H1 (cell line): ENCODE data around the gene IDH2. TPM values are rescaled to one million over a fixed set of nuclear protein-coding genes. Genes with fewer than 3 reads are reported as not detected.

Source experiments
- CTCF ChIA-PET: fragments of 300-600 bp; sonication (Branson Sonifier 250); formaldehyde crosslinking; loops from one replicate; lab custom pipeline; 2021; ENCODE audit not compliant: partially characterized antibody; lab: Charles Lee
- POLR2A ChIA-PET: fragments of 300-600 bp; sonication (Branson Sonifier 250); formaldehyde crosslinking; loops from one replicate; lab custom pipeline; 2021; ENCODE audit warnings: inconsistent platforms; ENCODE audit not compliant: partially characterized antibody; lab: Charles Lee
- DNase-seq, 2 experiments: peaks; one replicate each; pipeline versions ENCODE4 v3.0.0 to v3.0.0-alpha.2; 2010 to 2022; ENCODE audit warnings: low spot score in 2 of 2, low read depth in 1 of 2, mixed read lengths in 1 of 2
- FAIRE-seq: peaks from 2 replicates; lab custom pipeline; 2011; peaks lifted over from hg19 to GRCh38; lab: Jason Lieb, UNC
- H2AFZ ChIP-seq: 2 replicates; pipeline ENCODE4 v1.8.1; 2012; ENCODE audit warnings: low read length, inconsistent platforms
- H2AK5ac ChIP-seq: 2 replicates; pipeline ENCODE4 v1.6.1; 2013; ENCODE audit warnings: low read depth, low read length
- H2BK120ac ChIP-seq: replicated peaks from 2 replicates; pipeline ENCODE3; 2013; ENCODE audit warnings: low read depth, low read length, inconsistent platforms
- H2BK12ac ChIP-seq: 2 replicates; pipeline ENCODE4 v1.6.1; 2013; ENCODE audit warnings: low read depth, low read length
- H2BK15ac ChIP-seq: 2 replicates; pipeline ENCODE4 v1.6.1; 2013; ENCODE audit warnings: low read length
- H2BK20ac ChIP-seq: 2 replicates; pipeline ENCODE4 v1.6.1; 2013; ENCODE audit warnings: low read length
- H2BK5ac ChIP-seq: 2 replicates; pipeline ENCODE4 v1.6.1; 2013; ENCODE audit warnings: low read depth, low read length
- H3K14ac ChIP-seq: 2 replicates; pipeline ENCODE4 v1.6.1; 2013; ENCODE audit warnings: inconsistent platforms; ENCODE audit not compliant: insufficient read length
- H3K18ac ChIP-seq: 2 replicates; pipeline ENCODE4 v1.6.1; 2013; ENCODE audit warnings: low read length; ENCODE audit errors: extremely low read depth
- H3K23ac ChIP-seq: 2 replicates; pipeline ENCODE4 v1.6.1; 2013; ENCODE audit warnings: inconsistent platforms; ENCODE audit not compliant: insufficient read length
- H3K23me2 ChIP-seq: 2 replicates; pipeline ENCODE4 v1.6.1; 2013; ENCODE audit warnings: low read depth, low read length
- H3K27ac ChIP-seq: 2 replicates; pipeline ENCODE4 v1.6.1; 2011; ENCODE audit warnings: low read depth, low read length, inconsistent platforms
- H3K27me3 ChIP-seq, 4 experiments: replicated peaks in 1 of 4; 1 replicate in 1 of 4; 2 replicates in 3 of 4; pipeline versions ENCODE4 v1.6.1 to v1.8.1; 2011 to 2013; ENCODE audit warnings: low read length in 3 of 4, mild to moderate bottlenecking in 3 of 4, inconsistent platforms in 2 of 4, mixed read lengths in 2 of 4, moderate library complexity in 1 of 4; ENCODE audit not compliant: control insufficient read depth in 3 of 4, insufficient read depth in 3 of 4; ENCODE audit errors: extremely low read depth in 1 of 4
- H3K36me3 ChIP-seq, 4 experiments: 2 replicates each; pipeline versions ENCODE4 v1.6.1 to v1.8.1; 2011 to 2013; ENCODE audit warnings: mild to moderate bottlenecking in 4 of 4, low read length in 3 of 4, moderate library complexity in 2 of 4, control low read depth in 1 of 4, inconsistent platforms in 1 of 4; ENCODE audit not compliant: insufficient read depth in 4 of 4, control insufficient read depth in 2 of 4
- H3K4ac ChIP-seq: replicated peaks from 2 replicates; pipeline ENCODE3; 2013; ENCODE audit warnings: low read length, low read depth, mixed read lengths, inconsistent platforms; ENCODE audit not compliant: insufficient read length
- H3K4me1 ChIP-seq, 4 experiments: replicated peaks in 1 of 4; 1 replicate in 1 of 4; 2 replicates in 3 of 4; pipeline versions ENCODE4 v1.6.1 to v1.8.1; 2011 to 2013; ENCODE audit warnings: low read length in 3 of 4, inconsistent platforms in 2 of 4, mixed read lengths in 1 of 4; ENCODE audit not compliant: insufficient read depth in 4 of 4, control insufficient read depth in 3 of 4
- H3K4me2 ChIP-seq, 2 experiments: 2 replicates each; pipeline versions ENCODE4 v1.6.1 to v1.8.1; 2011 to 2013; ENCODE audit warnings: low read depth in 2 of 2, low read length in 2 of 2, control low read depth in 1 of 2, inconsistent platforms in 1 of 2, mild to moderate bottlenecking in 1 of 2; ENCODE audit not compliant: insufficient read depth in 1 of 2
- H3K4me3 ChIP-seq, 4 experiments: fragments of 200-600, 300-600 bp in 1 of 4; sonication (generic), shearing (Covaris generic), sonication (Bioruptor Twin) in 1 of 4; 2 replicates each; pipeline versions ENCODE4 v1.5.1 to v1.8.1; 2011 to 2016; ENCODE audit warnings: low read length in 4 of 4, low read depth in 3 of 4, control low read depth in 2 of 4, inconsistent platforms in 2 of 4, mild to moderate bottlenecking in 2 of 4, mixed read lengths in 1 of 4, moderate library complexity in 1 of 4; ENCODE audit not compliant: insufficient read depth in 2 of 4; ENCODE audit errors: extremely low read depth in 1 of 4
- H3K56ac ChIP-seq: replicated peaks from 2 replicates; pipeline ENCODE3; 2013; ENCODE audit warnings: low read depth, mild to moderate bottlenecking, mixed read lengths, low read length, inconsistent platforms; ENCODE audit not compliant: insufficient read length
- H3K79me1 ChIP-seq: 2 replicates; pipeline ENCODE4 v1.6.1; 2013; ENCODE audit warnings: low read depth, low read length, control low read depth
- H3K79me2 ChIP-seq, 2 experiments: 2 replicates each; pipeline versions ENCODE4 v1.6.1 to v1.8.1; 2012 to 2013; ENCODE audit warnings: low read length in 2 of 2, mild to moderate bottlenecking in 2 of 2, inconsistent platforms in 1 of 2; ENCODE audit not compliant: insufficient read depth in 2 of 2, control insufficient read depth in 1 of 2
- H3K9ac ChIP-seq, 4 experiments: replicated peaks in 1 of 4; 1 replicate in 1 of 4; 2 replicates in 3 of 4; pipeline versions ENCODE4 v1.6.1 to v1.8.1; 2011 to 2013; ENCODE audit warnings: low read depth in 3 of 4, low read length in 3 of 4, control low read depth in 2 of 4, mild to moderate bottlenecking in 2 of 4, moderate library complexity in 2 of 4, inconsistent platforms in 1 of 4; ENCODE audit errors: extremely low read depth in 1 of 4
- H3K9me3 ChIP-seq, 2 experiments: 2 replicates each; pipeline versions ENCODE4 v1.6.1 to v1.8.1; 2012 to 2013; ENCODE audit warnings: mild to moderate bottlenecking in 2 of 2, moderate library complexity in 2 of 2, control low read depth in 1 of 2, inconsistent platforms in 1 of 2, low read depth in 1 of 2, low read length in 1 of 2, mixed read lengths in 1 of 2; ENCODE audit not compliant: insufficient read depth in 2 of 2
- H4K20me1 ChIP-seq, 2 experiments: replicated peaks in 1 of 2; 2 replicates each; pipeline versions ENCODE3 to v1.8.1; 2011 to 2013; ENCODE audit warnings: inconsistent platforms in 2 of 2, low read length in 2 of 2, mild to moderate bottlenecking in 1 of 2; ENCODE audit not compliant: insufficient read depth in 2 of 2, control insufficient read depth in 1 of 2
- H4K5ac ChIP-seq: 2 replicates; pipeline ENCODE4 v1.6.1; 2013; ENCODE audit warnings: low read length, low read depth, mixed read lengths, inconsistent platforms; ENCODE audit not compliant: insufficient read length
- H4K8ac ChIP-seq: 2 replicates; pipeline ENCODE4 v1.8.0; 2013; ENCODE audit warnings: mild to moderate bottlenecking, moderate library complexity, low read length, inconsistent platforms; ENCODE audit not compliant: insufficient read depth; ENCODE audit errors: extremely low read depth
- H4K91ac ChIP-seq: replicated peaks from 2 replicates; pipeline ENCODE3; 2013; ENCODE audit warnings: low read length, mixed read lengths, inconsistent platforms; ENCODE audit not compliant: insufficient read length
- JUN ChIP-seq: IDR thresholded peaks from 2 replicates; pipeline ENCODE4 v1.6.1; 2011; ENCODE audit warnings: low read depth, mild to moderate bottlenecking, improper control_type of control experiment, low read length
- WGBS, 2 experiments: shearing (Covaris generic) in 1 of 2; methylation state at CpG; one replicate each; pipeline versions ENCODE4 v1.1.6 to v1.1.7; 2013 to 2015; ENCODE audit warnings: low lambda C conversion rate in 2 of 2, mixed read lengths in 2 of 2, inconsistent platforms in 1 of 2, low coverage in 1 of 2, missing lambda C conversion rate in 1 of 2; ENCODE audit not compliant: insufficient replicate concordance in 2 of 2, insufficient coverage in 1 of 2, insufficient read length in 1 of 2; ENCODE audit errors: extremely low coverage in 1 of 2, missing lambda C conversion rate in 1 of 2; 5-methylcytosine and 5-hydroxymethylcytosine counted together
- polyA plus RNA-seq, 7 experiments: library from polyadenylated mRNA; depleted of rRNA in 3 of 7; stranded (reverse) in 5 of 7; unstranded in 2 of 7; fragments of >200 nt in 5 of 7; fragments of 200-250 nt in 2 of 7; gene quantifications; 1 replicate in 5 of 7; 2 replicates in 1 of 7; 4 replicates in 1 of 7; pipeline versions ENCODE4 v1.2.1 to v1.2.3, GENCODE V29; 2011 to 2013; ENCODE audit warnings: missing spikeins in 2 of 7, mixed read lengths in 2 of 7
- total RNA-seq: library from RNA; stranded (reverse); fragmentation: NEBNext Ultra II Directional; extraction: Animal tissue kit (Norgen Biotek cat#: 25700); gene quantifications from 2 replicates; pipeline ENCODE4 v1.2.1, GENCODE V29; 2021

Gene IDH2
- total and polyA plus RNA-seq, 2 of the 8 experiments (the other 6 are each of a cell fraction or from before 2014, with no cell fraction given), result 64.2 to 84.6 TPM

GRCh38 chr15:90099072-90099867 is 3.0 kb downstream of the IDH2 start:
- Histone ChIP-seq H2BK20ac (no peak overlapping the region), H3K4me2 (no peak overlapping the region), H3K18ac (no peak overlapping the region), H4K91ac (no peak overlapping the region), H4K8ac (no peak overlapping the region), H3K27me3 (peaks cover 0 to 12% (median 10%) of the 10 kb centered on the region in 4 experiments; a peak in 6 of 7 replicates), H3K56ac (no peak overlapping the region), H3K4ac (no peak overlapping the region), H4K5ac (no peak overlapping the region), H3K23me2 (peaks cover 9% of the 10 kb centered on the region), H2BK120ac (no peak overlapping the region), H3K9me3 (no peaks in the 10 kb centered on the region), H3K4me3 (no peak overlapping the region), H3K79me2 (no peaks in the 10 kb centered on the region; a peak in 1 of 4 replicates), H2BK15ac (no peak overlapping the region), H3K9ac (no peak overlapping the region), H4K20me1 (peaks cover 5 to 21% of the 10 kb centered on the region in 2 experiments), H2AK5ac (no peak overlapping the region), H3K14ac (no peak overlapping the region), H3K23ac (no peak overlapping the region), H3K79me1 (peaks cover 2% of the 10 kb centered on the region; the same call in 1 of the 2 replicates), H3K27ac (no peak overlapping the region), H2BK12ac (0 out of 2 replicates have a peak overlapping the region, but pooled peaks have one; percentile 17), H2BK5ac (no peak overlapping the region), H3K36me3 (no peaks in the 10 kb centered on the region), H2AFZ (no peak overlapping the region), H3K4me1 (peaks cover 0 to 15% (median 7%) of the 10 kb centered on the region in 4 experiments; a peak in 6 of 7 replicates)
- no peak for TF ChIP-seq JUN
- FAIRE-seq (no peak), DNase-seq (no peak)
- ChIA-PET POLR2A (interaction anchor here (1.0 to 1.4 kb wide), 3 partner anchors 100 to 744 kb away, joined by 3 read pairs; no protein-coding TSS in a partner anchor), CTCF (interaction anchor here (0.5 to 7.2 kb wide), 11 partner anchors 12 to 711 kb away, joined by 3 to 56 read pairs (median 3); no protein-coding TSS in a partner anchor)
- 82% methylated on average over 10 of the region's 10 CpGs; no CpG with 5 or more reads in 1 of the 2 experiments for WGBS, 2 experiments
